ENCODE results near the gene SCUBE1. TPM values are rescaled to one million over a fixed set of nuclear protein-coding genes. Genes with fewer than 3 reads are reported as not detected.

SCUBE1 gene
- total RNA-seq, 4 donors from 2014 or later, result 33.3 to 109 (median 66.3) TPM

- Histone ChIP-seq H3K4me1 (no peaks in the 10 kb centered on the region), H3K9me3 (no peaks in the 10 kb centered on the region), H3K36me3 (no peaks in the 10 kb centered on the region), H3K4me3 (no peak overlapping the region), H3K27me3 (peaks cover 0 to 23% (median 0%) of the 10 kb centered on the region in 4 donors), H3K27ac (replicated peaks in 1 of 4) (no peak overlapping the region)
- intact Hi-C loops (cut with DNase I), result no loop called here
- TF ChIP-seq POLR2AphosphoS5 (IDR thresholded peaks at IDR 0.05), result no peak
- TF ChIP-seq CTCF (IDR thresholded peaks at IDR 0.05), result no peak
- WGBS, result 75% methylated on average over 5 of the region's 5 CpGs
- no peak for DNase-seq (ENCODE audit: extremely low spot score)
These were observed 8.8 kb upstream of the SCUBE1 start for GRCh38 chr22:43351966-43352345.

GRCh38 chr22:43349636-43350035, 6.5 kb upstream of the SCUBE1 start:
- H3K4me3 ChIP-seq, result no peak overlapping the region
- H3K4me1 ChIP-seq, result peaks cover 5 to 13% (median 11%) of the 10 kb centered on the region in 4 donors
- no peak for TF ChIP-seq EP300 (IDR thresholded peaks at IDR 0.05)
- TF ChIP-seq CTCF (IDR thresholded peaks at IDR 0.05), result no peak
- no peak for TF ChIP-seq POLR2AphosphoS5 (IDR thresholded peaks at IDR 0.05)
- no peak for TF ChIP-seq POLR2A (IDR thresholded peaks at IDR 0.05; ENCODE audit: low read depth)
- intact Hi-C loops (cut with DNase I), result no loop called here
- H3K27ac ChIP-seq (replicated peaks in 1 of 4), result no peak overlapping the region
- 94% methylated on average over 12 of the region's 12 CpGs for WGBS
- DNase-seq (ENCODE audit: extremely low spot score), result no peak
- no peaks in the 10 kb centered on the region for H3K9me3 ChIP-seq
- peaks cover 0 to 31% (median 0%) of the 10 kb centered on the region in 4 donors for H3K27me3 ChIP-seq
- no peaks in the 10 kb centered on the region for H3K36me3 ChIP-seq

- no peak for DNase-seq (ENCODE audit: extremely low spot score)
- Histone ChIP-seq H3K27me3 (peaks cover 0 to 61% (median 21%) of the 10 kb centered on the region in 4 donors), H3K27ac (replicated peaks in 1 of 4) (no peak overlapping the region), H3K4me3 (no peak overlapping the region), H3K9me3 (no peaks in the 10 kb centered on the region), H3K4me1 (peaks cover 16 to 44% (median 38%) of the 10 kb centered on the region in 4 donors), H3K36me3 (no peaks in the 10 kb centered on the region)
- no peak for TF ChIP-seq EP300 (IDR thresholded peaks at IDR 0.05)
- TF ChIP-seq CTCF (IDR thresholded peaks at IDR 0.05), result peak; percentile 69 to 81 (median 78)
- no peak for TF ChIP-seq POLR2AphosphoS5 (IDR thresholded peaks at IDR 0.05)
- TF ChIP-seq POLR2A (IDR thresholded peaks at IDR 0.05; ENCODE audit: low read depth), result no peak
- intact Hi-C loops (cut with DNase I), result loop anchor here (1.0 kb wide), 1 partner anchor 72 kb away; no protein-coding TSS in a partner anchor
- 27% methylated on average over 8 of the region's 8 CpGs for WGBS
These were observed 3.4 kb upstream of the SCUBE1 start for GRCh38 chr22:43346521-43346929.

GRCh38 chr22:43345761-43346301, 2.7 kb upstream of the SCUBE1 start:
- Histone ChIP-seq H3K4me1 (peaks cover 16 to 51% (median 44%) of the 10 kb centered on the region in 4 donors), H3K4me3 (no peak overlapping the region), H3K36me3 (no peaks in the 10 kb centered on the region), H3K27ac (replicated peaks in 1 of 4) (no peak overlapping the region), H3K9me3 (no peaks in the 10 kb centered on the region), H3K27me3 (peaks cover 0 to 68% (median 21%) of the 10 kb centered on the region in 4 donors)
- DNase-seq (ENCODE audit: extremely low spot score), result no peak
- WGBS, result 77% methylated on average over 7 of the region's 7 CpGs
- intact Hi-C loops (cut with DNase I), result loop anchor here (1.0 kb wide), 1 partner anchor 72 kb away; no protein-coding TSS in a partner anchor
- TF ChIP-seq EP300 (IDR thresholded peaks at IDR 0.05), result no peak
- no peak for TF ChIP-seq CTCF (IDR thresholded peaks at IDR 0.05)
- TF ChIP-seq POLR2A (IDR thresholded peaks at IDR 0.05; ENCODE audit: low read depth), result no peak
- no peak for TF ChIP-seq POLR2AphosphoS5 (IDR thresholded peaks at IDR 0.05)

GRCh38 chr22:43345356-43345755, 2.2 kb upstream of the SCUBE1 start:
- H3K9me3 ChIP-seq, result no peaks in the 10 kb centered on the region
- peaks cover 16 to 55% (median 49%) of the 10 kb centered on the region in 4 donors for H3K4me1 ChIP-seq
- H3K4me3 ChIP-seq, result no peak overlapping the region
- intact Hi-C loops (cut with DNase I), result no loop called here
- WGBS, result 86% methylated on average over 7 of the region's 7 CpGs
- DNase-seq (ENCODE audit: extremely low spot score), result no peak
- H3K27me3 ChIP-seq, result peaks cover 0 to 70% (median 21%) of the 10 kb centered on the region in 4 donors
- H3K36me3 ChIP-seq, result no peaks in the 10 kb centered on the region
- no peak for TF ChIP-seq POLR2AphosphoS5 (IDR thresholded peaks at IDR 0.05)
- TF ChIP-seq CTCF (IDR thresholded peaks at IDR 0.05), result no peak
- TF ChIP-seq EP300 (IDR thresholded peaks at IDR 0.05), result no peak
- no peak for TF ChIP-seq POLR2A (IDR thresholded peaks at IDR 0.05; ENCODE audit: low read depth)
- no peak overlapping the region for H3K27ac ChIP-seq (replicated peaks in 1 of 4)
